ENCODE results near the gene MEI1.
"Not testable (repeated sequence)": the region's sequence is repeated elsewhere in the genome, so short reads cannot be mapped to it uniquely, and the experiment has no call there.

- TF ChIP-seq, protein P1, sequence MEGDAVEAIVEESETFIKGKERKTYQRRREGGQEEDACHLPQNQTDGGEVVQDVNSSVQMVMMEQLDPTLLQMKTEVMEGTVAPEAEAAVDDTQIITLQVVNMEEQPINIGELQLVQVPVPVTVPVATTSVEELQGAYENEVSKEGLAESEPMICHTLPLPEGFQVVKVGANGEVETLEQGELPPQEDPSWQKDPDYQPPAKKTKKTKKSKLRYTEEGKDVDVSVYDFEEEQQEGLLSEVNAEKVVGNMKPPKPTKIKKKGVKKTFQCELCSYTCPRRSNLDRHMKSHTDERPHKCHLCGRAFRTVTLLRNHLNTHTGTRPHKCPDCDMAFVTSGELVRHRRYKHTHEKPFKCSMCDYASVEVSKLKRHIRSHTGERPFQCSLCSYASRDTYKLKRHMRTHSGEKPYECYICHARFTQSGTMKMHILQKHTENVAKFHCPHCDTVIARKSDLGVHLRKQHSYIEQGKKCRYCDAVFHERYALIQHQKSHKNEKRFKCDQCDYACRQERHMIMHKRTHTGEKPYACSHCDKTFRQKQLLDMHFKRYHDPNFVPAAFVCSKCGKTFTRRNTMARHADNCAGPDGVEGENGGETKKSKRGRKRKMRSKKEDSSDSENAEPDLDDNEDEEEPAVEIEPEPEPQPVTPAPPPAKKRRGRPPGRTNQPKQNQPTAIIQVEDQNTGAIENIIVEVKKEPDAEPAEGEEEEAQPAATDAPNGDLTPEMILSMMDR (IDR thresholded peaks at IDR 0.05; ENCODE audit: low read depth, low read length, missing input control), result not testable (repeated sequence)
- TF ChIP-seq FOXA1 (IDR thresholded peaks at IDR 0.05); MAX (IDR thresholded peaks at IDR 0.05); ATF3 (IDR thresholded peaks at IDR 0.05); RAD21 (IDR thresholded peaks at IDR 0.05); REST (IDR thresholded peaks at IDR 0.05); TAF1 (conservative IDR thresholded peaks at IDR 0.05); HNF4A (conservative IDR thresholded peaks at IDR 0.05): not testable (repeated sequence)
These were observed 33.9 kb downstream of the MEI1 start for GRCh38 chr22:41733241-41733640.

Measured in liver (tissue), 3 donors.